Measurements from ENCODE around the gene ARL15.
"Not testable (repeated sequence)": the region's sequence is repeated elsewhere in the genome, so short reads cannot be mapped to it uniquely, and the experiment has no call there.

ARL15 gene

GRCh38 chr5:53874409-53874808, 436.0 kb downstream of the ARL15 start:
- TF ChIP-seq, protein P1, sequence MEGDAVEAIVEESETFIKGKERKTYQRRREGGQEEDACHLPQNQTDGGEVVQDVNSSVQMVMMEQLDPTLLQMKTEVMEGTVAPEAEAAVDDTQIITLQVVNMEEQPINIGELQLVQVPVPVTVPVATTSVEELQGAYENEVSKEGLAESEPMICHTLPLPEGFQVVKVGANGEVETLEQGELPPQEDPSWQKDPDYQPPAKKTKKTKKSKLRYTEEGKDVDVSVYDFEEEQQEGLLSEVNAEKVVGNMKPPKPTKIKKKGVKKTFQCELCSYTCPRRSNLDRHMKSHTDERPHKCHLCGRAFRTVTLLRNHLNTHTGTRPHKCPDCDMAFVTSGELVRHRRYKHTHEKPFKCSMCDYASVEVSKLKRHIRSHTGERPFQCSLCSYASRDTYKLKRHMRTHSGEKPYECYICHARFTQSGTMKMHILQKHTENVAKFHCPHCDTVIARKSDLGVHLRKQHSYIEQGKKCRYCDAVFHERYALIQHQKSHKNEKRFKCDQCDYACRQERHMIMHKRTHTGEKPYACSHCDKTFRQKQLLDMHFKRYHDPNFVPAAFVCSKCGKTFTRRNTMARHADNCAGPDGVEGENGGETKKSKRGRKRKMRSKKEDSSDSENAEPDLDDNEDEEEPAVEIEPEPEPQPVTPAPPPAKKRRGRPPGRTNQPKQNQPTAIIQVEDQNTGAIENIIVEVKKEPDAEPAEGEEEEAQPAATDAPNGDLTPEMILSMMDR (IDR thresholded peaks at IDR 0.05; ENCODE audit: low read depth, low read length, missing control alignments) = peak; percentile 20
- no peak for DNase-seq (ENCODE audit: low read depth)
- no peak overlapping the region for H3K4me3 ChIP-seq (ENCODE audit: low read depth, low read length)

GRCh38 chr5:53873235-53873634, 437.1 kb downstream of the ARL15 start:
- no peak for DNase-seq (ENCODE audit: low read depth)
- TF ChIP-seq, protein P1 (IDR thresholded peaks at IDR 0.05; ENCODE audit: low read depth, low read length, missing control alignments) = no peak
- no peak overlapping the region for H3K4me3 ChIP-seq (ENCODE audit: low read depth, low read length)

GRCh38 chr5:53871775-53872174, 438.6 kb downstream of the ARL15 start:
- no peak for DNase-seq (ENCODE audit: low read depth)
- H3K4me3 ChIP-seq (ENCODE audit: low read depth, low read length) = no peak overlapping the region
- TF ChIP-seq, protein P1 (IDR thresholded peaks at IDR 0.05; ENCODE audit: low read depth, low read length, missing control alignments) = no peak

- no peak for DNase-seq (ENCODE audit: low read depth)
- H3K4me3 ChIP-seq (ENCODE audit: low read depth, low read length) = no peak overlapping the region
- TF ChIP-seq, protein P1 (IDR thresholded peaks at IDR 0.05; ENCODE audit: low read depth, low read length, missing control alignments) = no peak
Measured at GRCh38 chr5:53871050-53871449, 439.3 kb downstream of the ARL15 start.

GRCh38 chr5:53858700-53859456, 451.5 kb downstream of the ARL15 start:
- TF ChIP-seq, protein P1 (IDR thresholded peaks at IDR 0.05; ENCODE audit: low read depth, low read length, missing control alignments) = no peak
- no peak for DNase-seq (ENCODE audit: low read depth)
- no peak overlapping the region for H3K4me3 ChIP-seq (ENCODE audit: low read depth, low read length)

DNA sequence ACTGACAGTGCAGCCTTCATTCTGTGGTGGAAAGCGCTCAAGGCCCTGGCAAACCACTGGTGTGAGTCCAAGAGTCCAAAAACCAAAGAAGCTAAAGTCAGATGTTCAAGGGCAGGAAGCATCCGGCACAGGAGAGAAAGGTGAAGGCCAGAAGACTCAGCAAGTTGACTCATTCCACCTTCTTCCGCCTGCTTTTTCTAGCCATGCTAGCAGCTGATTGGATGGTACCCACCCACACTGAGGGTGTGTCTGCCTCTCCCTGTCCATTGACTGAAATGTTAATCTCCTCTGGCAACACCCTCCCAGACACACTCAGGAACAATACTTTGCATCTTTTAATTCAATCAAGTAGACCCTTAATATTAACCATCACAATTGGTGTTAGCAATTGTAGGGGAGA, 453.9 kb downstream of the ARL15 start:
- TF ChIP-seq, protein P1 (IDR thresholded peaks at IDR 0.05; ENCODE audit: low read depth, low read length, missing control alignments) = no peak
- DNase-seq (ENCODE audit: low read depth) = no peak

GRCh38 chr5:53836851-53837430, 473.4 kb downstream of the ARL15 start:
- H3K4me3 ChIP-seq (ENCODE audit: low read depth, low read length); DNase-seq (ENCODE audit: low read depth): not testable (repeated sequence)

More for the DNA sequence above, 453.9 kb downstream of the ARL15 start:
- H3K4me3 ChIP-seq (ENCODE audit: low read depth, low read length) = no peak overlapping the region
